ENCODE results near the gene SGPP2. TPM values are rescaled to one million over a fixed set of nuclear protein-coding genes. Genes with fewer than 3 reads are reported as not detected.

The SGPP2 gene
- total RNA-seq, 1 donor from 2014 or later, result 19.0 TPM

- intact Hi-C loops (cut with DNase I), result no loop called here
- ATAC-seq, result no peak
Measured at GRCh38 chr2:222604749-222605515, 180.6 kb downstream of the SGPP2 start.

GRCh38 chr2:222606306-222606705 is 182.0 kb downstream of the SGPP2 start:
- intact Hi-C loops (cut with DNase I), result no loop called here
- no peak for ATAC-seq
- no peak for DNase-seq (ENCODE audit: missing footprints)

More at GRCh38 chr2:222604749-222605515, 180.6 kb downstream of the SGPP2 start:
- DNase-seq (ENCODE audit: missing footprints), result no peak

- intact Hi-C loops (cut with DNase I), result no loop called here
- no peak for DNase-seq (ENCODE audit: missing footprints)
- no peak for ATAC-seq
Measured at GRCh38 chr2:222608081-222608480, 183.7 kb downstream of the SGPP2 start.

GRCh38 chr2:222609381-222609780 is 185.0 kb downstream of the SGPP2 start:
- intact Hi-C loops (cut with DNase I), result no loop called here
- ATAC-seq (no peak), DNase-seq (ENCODE audit: missing footprints) (no peak)

Other genes with a start within 250 kb of the SGPP2 start
- gene PAX3, start 125.5 kb upstream of the SGPP2 start, total RNA-seq, result not detected
- 19.0 TPM for gene FARSB, start 231.5 kb downstream of the SGPP2 start, total RNA-seq
- 0.38 TPM for gene MOGAT1, start 247.1 kb downstream of the SGPP2 start, total RNA-seq